GM21526 (cell line): ENCODE data around the gene ZNF474.
A peak's percentile ranks its signal among the peaks of the same experiment; 100 is the strongest.
"Not testable (repeated sequence)": the region's sequence is repeated elsewhere in the genome, so short reads cannot be mapped to it uniquely, and the experiment has no call there.

Experiments used
- ATAC-seq: cut with Tn5 transposase; IDR thresholded peaks from one replicate; pipeline ENCODE4 v1.9.1; 2021; ENCODE audit warnings: moderate library complexity; ENCODE audit not compliant: unreplicated experiment, low FRiP score

The ZNF474 gene

GRCh38 chr5:122129306-122129705, at the start of gene ZNF474:
TSS of gene ZNF474 (plus strand) at chr5:122129546. CDS start at chr5:122151991, 22,445 bp downstream.
- no peak for ATAC-seq

GRCh38 chr5:122081541-122081940, 47.8 kb upstream of the ZNF474 start:
- ATAC-seq, result no peak

- peak; percentile 58 for ATAC-seq
Observed at GRCh38 chr5:122083535-122083934, 45.8 kb upstream of the ZNF474 start.

GRCh38 chr5:122085041-122085440, 44.3 kb upstream of the ZNF474 start:
- ATAC-seq, result no peak

GRCh38 chr5:122089096-122090013, 40.0 kb upstream of the ZNF474 start:
- ATAC-seq, result no peak

GRCh38 chr5:122091936-122092600, 37.3 kb upstream of the ZNF474 start:
- no peak for ATAC-seq

GRCh38 chr5:122093415-122094180, 35.7 kb upstream of the ZNF474 start:
- ATAC-seq, result no peak

GRCh38 chr5:122094251-122094650, 35.1 kb upstream of the ZNF474 start:
- ATAC-seq, result not testable (repeated sequence)

- ATAC-seq, result no peak
Observed at GRCh38 chr5:122095158-122095557, 34.2 kb upstream of the ZNF474 start.

- no peak for ATAC-seq
Observed at GRCh38 chr5:122097391-122097790, 32.0 kb upstream of the ZNF474 start.

- no peak for ATAC-seq
Observed at GRCh38 chr5:122099060-122099790, 30.1 kb upstream of the ZNF474 start.

- peak; percentile 79 for ATAC-seq
Observed at GRCh38 chr5:122101636-122102285, 27.6 kb upstream of the ZNF474 start.

- ATAC-seq, result no peak
Observed at GRCh38 chr5:122102825-122103224, 26.5 kb upstream of the ZNF474 start.

GRCh38 chr5:122105909-122106308, 23.4 kb upstream of the ZNF474 start:
- ATAC-seq, result no peak

GRCh38 chr5:122107016-122107415, 22.3 kb upstream of the ZNF474 start:
- no peak for ATAC-seq

- no peak for ATAC-seq
Observed at GRCh38 chr5:122110987-122111386, 18.4 kb upstream of the ZNF474 start.

- ATAC-seq, result no peak
Observed at GRCh38 chr5:122111460-122111859, 17.9 kb upstream of the ZNF474 start.

- no peak for ATAC-seq
Observed at GRCh38 chr5:122112063-122112462, 17.3 kb upstream of the ZNF474 start.

- ATAC-seq, result no peak
Observed at GRCh38 chr5:122112733-122113558, 16.4 kb upstream of the ZNF474 start.
